Activated CD8-positive, alpha-beta T cell treated with anti-CD3 and anti-CD28 coated beads for 36 hours (primary cell): ENCODE data around the gene BTRC. TPM values are rescaled to one million over a fixed set of nuclear protein-coding genes. Genes with fewer than 3 reads are reported as not detected.

Experiments
- ATAC-seq: fragments of 200-7000 bp; cut with Tn5 transposase; one replicate; pipeline ENCODE4 v1.10.0; 2021; ENCODE audit warnings: mild to moderate bottlenecking, moderate library complexity
- CTCF ChIA-PET: fragments of 350-600 bp; sonication (Branson Sonifier 250); formaldehyde crosslinking; loops from one replicate; lab custom pipeline; 2021; ENCODE audit warnings: antibody characterized with exemption; lab: Charles Lee
- POLR2A ChIA-PET: fragments of 350-600 bp; sonication (Branson Sonifier 250); formaldehyde crosslinking; loops from one replicate; lab custom pipeline; 2021; ENCODE audit warnings: antibody characterized with exemption; lab: Charles Lee
- DNase-seq: peaks from one replicate; pipeline ENCODE4 v3.0.0-alpha.2; 2020
- H3K27ac Mint-ChIP-seq: one replicate; pipeline ENCODE4 v1.8.0; 2021; ENCODE audit warnings: mild to moderate bottlenecking, mixed read lengths
- H3K27me3 Mint-ChIP-seq: one replicate; pipeline ENCODE4 v1.8.0; 2021; ENCODE audit warnings: mixed read lengths
- H3K36me3 Mint-ChIP-seq: one replicate; pipeline ENCODE4 v1.8.0; 2021; ENCODE audit warnings: low read depth, mixed read lengths
- H3K4me1 Mint-ChIP-seq: one replicate; pipeline ENCODE4 v1.8.0; 2021; ENCODE audit warnings: low read depth, mixed read lengths
- H3K4me3 Mint-ChIP-seq: one replicate; pipeline ENCODE4 v1.8.0; 2021; ENCODE audit warnings: mild to moderate bottlenecking, moderate library complexity, mixed read lengths
- H3K9me3 Mint-ChIP-seq: one replicate; pipeline ENCODE4 v1.8.0; 2021; ENCODE audit warnings: mixed read lengths
- intact Hi-C: fragments of 100-400 bp; cut with micrococcal nuclease; formaldehyde crosslinking; loops from one replicate; pipeline ENCODE4 v1.10.0; 2022
- total RNA-seq, 2 experiments: library from RNA; stranded (reverse); gene quantifications; one replicate each; pipeline ENCODE4 v1.2.3, GENCODE V29; 2021
- TF ChIP-seq, protein P1 (sequence below): fragments of 200-600 bp; IDR thresholded peaks from one replicate; pipeline ENCODE4 v1.8.0; 2022; ENCODE audit warnings: antibody characterized with exemption, mild to moderate bottlenecking

BTRC gene
- total RNA-seq, 2 experiments from 2014 or later = 11.6 to 14.6 TPM

GRCh38 chr10:101436302-101436701 is 82.3 kb downstream of the BTRC start:
- ChIA-PET POLR2A (no interaction called here), CTCF (interaction anchor here (0.8 to 1.4 kb wide), 9 partner anchors 8 to 221 kb away, joined by 3 to 4 read pairs (median 3); no protein-coding TSS in a partner anchor)
- Mint-ChIP-seq H3K27ac (no peak overlapping the region), H3K36me3 (peaks cover 3% of the 10 kb centered on the region), H3K4me3 (no peak overlapping the region), H3K4me1 (no peaks in the 10 kb centered on the region), H3K9me3 (no peaks in the 10 kb centered on the region), H3K27me3 (no peaks in the 10 kb centered on the region)
- no peak for ATAC-seq
- TF ChIP-seq, protein P1, sequence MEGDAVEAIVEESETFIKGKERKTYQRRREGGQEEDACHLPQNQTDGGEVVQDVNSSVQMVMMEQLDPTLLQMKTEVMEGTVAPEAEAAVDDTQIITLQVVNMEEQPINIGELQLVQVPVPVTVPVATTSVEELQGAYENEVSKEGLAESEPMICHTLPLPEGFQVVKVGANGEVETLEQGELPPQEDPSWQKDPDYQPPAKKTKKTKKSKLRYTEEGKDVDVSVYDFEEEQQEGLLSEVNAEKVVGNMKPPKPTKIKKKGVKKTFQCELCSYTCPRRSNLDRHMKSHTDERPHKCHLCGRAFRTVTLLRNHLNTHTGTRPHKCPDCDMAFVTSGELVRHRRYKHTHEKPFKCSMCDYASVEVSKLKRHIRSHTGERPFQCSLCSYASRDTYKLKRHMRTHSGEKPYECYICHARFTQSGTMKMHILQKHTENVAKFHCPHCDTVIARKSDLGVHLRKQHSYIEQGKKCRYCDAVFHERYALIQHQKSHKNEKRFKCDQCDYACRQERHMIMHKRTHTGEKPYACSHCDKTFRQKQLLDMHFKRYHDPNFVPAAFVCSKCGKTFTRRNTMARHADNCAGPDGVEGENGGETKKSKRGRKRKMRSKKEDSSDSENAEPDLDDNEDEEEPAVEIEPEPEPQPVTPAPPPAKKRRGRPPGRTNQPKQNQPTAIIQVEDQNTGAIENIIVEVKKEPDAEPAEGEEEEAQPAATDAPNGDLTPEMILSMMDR = no peak
- DNase-seq = no peak
- intact Hi-C loops = no loop called here

DNA sequence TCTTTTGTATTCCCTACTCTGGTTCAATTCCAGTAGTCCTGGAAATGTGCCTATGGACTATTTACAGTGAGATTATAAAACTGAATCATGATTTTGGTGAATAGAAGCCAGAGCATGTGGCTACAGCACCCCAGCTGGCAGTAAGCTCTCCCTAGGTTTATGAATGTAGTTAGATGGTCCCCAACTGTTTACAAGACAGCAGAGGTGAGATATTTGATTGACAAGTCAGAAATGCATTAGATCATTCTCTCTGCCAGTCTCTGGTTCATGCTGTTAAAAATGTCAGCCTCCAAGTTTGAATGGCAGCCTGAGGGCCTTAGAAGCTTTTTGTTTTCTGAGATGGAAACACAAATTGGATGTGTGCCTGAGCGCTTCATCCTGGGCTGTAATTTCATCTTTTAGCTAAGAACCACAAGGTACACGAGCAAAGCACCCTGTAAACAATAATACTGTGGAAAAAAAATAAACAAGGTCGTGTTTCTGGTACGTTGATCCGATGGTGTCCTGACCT is 85.0 kb downstream of the BTRC start:
- no peaks in the 10 kb centered on the region for H3K9me3 Mint-ChIP-seq
- no peak for DNase-seq
- intact Hi-C loops = no loop called here
- ChIA-PET POLR2A (no interaction called here), CTCF (interaction anchor here (1.7 to 7.0 kb wide), 2 partner anchors 28 to 226 kb away, joined by 5 to 74 read pairs; no protein-coding TSS in a partner anchor)
- no peaks in the 10 kb centered on the region for H3K27me3 Mint-ChIP-seq
- TF ChIP-seq, protein P1 = no peak
- no peaks in the 10 kb centered on the region for H3K36me3 Mint-ChIP-seq
- peaks cover 3% of the 10 kb centered on the region for H3K4me1 Mint-ChIP-seq
- ATAC-seq = no peak
- no peak overlapping the region for H3K27ac Mint-ChIP-seq
- H3K4me3 Mint-ChIP-seq = no peak overlapping the region

- H3K27me3 Mint-ChIP-seq = no peaks in the 10 kb centered on the region
- ChIA-PET POLR2A (no interaction called here), CTCF (interaction anchor here (0.6 to 7.0 kb wide), 23 partner anchors 10 to 280 kb away, joined by 3 to 74 read pairs (median 5); no protein-coding TSS in a partner anchor)
- DNase-seq (peak; percentile 41), ATAC-seq (peak; percentile 94)
- no peak overlapping the region for H3K27ac Mint-ChIP-seq
- no peak overlapping the region for H3K4me3 Mint-ChIP-seq
- peaks cover 3% of the 10 kb centered on the region for H3K4me1 Mint-ChIP-seq
- no peaks in the 10 kb centered on the region for H3K36me3 Mint-ChIP-seq
- intact Hi-C loops = loop anchor here (5.0 kb wide), 1 partner anchor 139 kb away; no protein-coding TSS in a partner anchor
- no peaks in the 10 kb centered on the region for H3K9me3 Mint-ChIP-seq
- TF ChIP-seq, protein P1 = peak; percentile 75
Observed at GRCh38 chr10:101441541-101442455, 87.8 kb downstream of the BTRC start.

GRCh38 chr10:101442456-101442800 is 88.5 kb downstream of the BTRC start:
- Mint-ChIP-seq H3K36me3 (no peaks in the 10 kb centered on the region), H3K4me1 (peaks cover 3% of the 10 kb centered on the region), H3K9me3 (no peaks in the 10 kb centered on the region), H3K27ac (no peak overlapping the region), H3K27me3 (no peaks in the 10 kb centered on the region), H3K4me3 (no peak overlapping the region)
- TF ChIP-seq, protein P1 = peak; percentile 39
- ChIA-PET POLR2A (no interaction called here), CTCF (interaction anchor here (0.8 to 7.0 kb wide), 13 partner anchors 24 to 281 kb away, joined by 3 to 74 read pairs (median 5); no protein-coding TSS in a partner anchor)
- DNase-seq = no peak
- intact Hi-C loops = loop anchor here (5.0 kb wide), 1 partner anchor 140 kb away; no protein-coding TSS in a partner anchor
- ATAC-seq = no peak
